Activated CD8-positive, alpha-beta memory T cell treated with anti-CD3 and anti-CD28 coated beads for 48 hours (primary cell): Measurements from ENCODE around the gene DAB2.

Experiments used
- DNase-seq, 3 experiments: peaks; one replicate each; pipeline ENCODE4 v3.0.0-alpha.2; 2020; ENCODE audit warnings: low read depth in 2 of 3, low spot score in 2 of 3

Gene DAB2

GRCh38 chr5:39448506-39449128 is 23.8 kb upstream of the DAB2 start:
- no peak for DNase-seq

DNA sequence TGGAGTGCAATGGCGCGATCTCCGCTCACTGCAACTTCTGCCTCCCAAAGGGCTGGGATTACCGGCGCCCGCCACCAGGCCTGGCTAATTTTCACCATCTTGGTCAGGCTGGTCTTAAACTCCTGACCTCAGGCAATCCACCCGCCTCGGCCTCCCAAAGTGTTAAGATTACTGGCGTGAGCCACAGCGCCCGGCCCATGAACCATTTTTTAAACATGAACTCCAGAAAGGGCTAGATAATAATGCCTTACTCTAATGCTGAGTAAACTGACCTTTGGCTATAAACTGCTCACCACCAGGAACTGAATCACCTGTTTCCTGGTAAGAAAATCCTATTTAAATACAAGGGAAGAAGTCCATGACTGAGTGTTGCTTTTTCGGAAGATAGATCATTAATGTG is 23.2 kb upstream of the DAB2 start:
- no peak for DNase-seq

DNA sequence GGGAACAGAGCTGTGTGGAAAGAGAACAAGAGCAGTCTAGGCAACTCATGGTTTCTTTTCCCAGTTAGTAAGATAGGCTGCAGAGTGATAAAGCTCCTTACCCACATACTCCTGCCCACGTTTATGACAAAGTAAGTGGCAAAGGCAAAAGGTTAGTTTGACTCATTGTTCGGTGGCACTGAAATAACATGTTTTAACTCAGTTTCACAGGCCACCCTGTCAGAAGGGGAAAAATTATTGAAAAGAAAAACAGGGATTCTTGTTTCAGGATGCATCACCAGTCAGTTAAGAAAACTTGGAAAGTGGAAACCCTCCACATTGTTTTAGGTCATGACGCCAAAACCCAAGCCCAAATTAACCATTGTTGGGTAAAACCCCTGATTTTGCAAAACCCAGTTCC is 22.3 kb upstream of the DAB2 start:
- no peak for DNase-seq

- no peak for DNase-seq
These were observed 21.5 kb upstream of the DAB2 start for GRCh38 chr5:39446231-39446630.

GRCh38 chr5:39443911-39444310 is 19.1 kb upstream of the DAB2 start:
- no peak for DNase-seq

- no peak for DNase-seq
These were observed 18.2 kb upstream of the DAB2 start for GRCh38 chr5:39442991-39443390.

DNA sequence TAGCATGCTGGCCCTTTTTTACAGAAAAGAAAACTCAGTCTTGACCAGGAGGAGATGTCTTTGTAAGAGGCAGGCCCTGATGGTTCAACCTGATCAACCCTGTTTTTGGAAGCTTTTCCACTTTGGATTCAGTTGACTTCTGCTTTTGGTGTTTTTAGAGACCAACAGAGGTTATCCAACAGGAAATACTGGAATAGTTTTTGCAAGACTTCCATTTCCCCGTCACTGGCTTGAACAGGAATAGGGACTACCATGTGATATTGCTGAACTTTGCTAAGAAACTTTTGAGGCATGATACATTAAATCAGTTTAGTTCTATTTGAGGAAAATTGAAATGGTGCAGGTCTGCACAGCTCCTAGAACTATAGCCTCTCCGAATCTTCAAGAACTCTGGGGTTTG is 17.1 kb upstream of the DAB2 start:
- no peak for DNase-seq

DNA sequence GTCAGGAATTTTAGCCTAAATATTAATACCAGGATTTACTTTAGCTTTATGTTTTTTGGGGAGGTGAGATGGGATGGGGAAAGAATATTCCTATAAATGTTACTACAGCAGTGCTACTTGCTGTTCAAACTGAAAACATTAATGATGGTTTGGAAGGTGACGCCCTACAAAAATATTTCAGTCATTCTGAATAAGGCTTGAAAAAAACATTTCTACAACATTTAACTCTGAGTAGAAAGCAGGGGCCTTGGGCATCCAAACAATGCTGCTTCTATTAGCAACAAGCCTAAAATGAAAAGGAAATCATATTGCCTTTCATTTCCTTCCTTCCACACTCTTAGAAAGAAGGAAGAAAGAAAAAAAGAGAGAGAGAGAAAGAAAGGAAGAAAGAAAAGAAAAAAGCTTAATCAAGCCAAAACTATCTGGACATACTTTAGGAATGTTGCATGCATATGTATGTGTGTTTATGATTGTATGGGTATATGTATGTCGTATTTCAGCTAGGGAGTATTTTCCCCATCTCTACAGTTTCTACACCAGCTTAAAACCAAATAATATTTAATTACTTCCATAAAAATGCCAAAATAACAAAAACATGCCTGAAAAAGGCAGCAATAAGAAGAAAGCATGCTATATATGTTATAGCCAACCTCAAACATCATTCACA is 16.3 kb upstream of the DAB2 start:
- no peak for DNase-seq

DNA sequence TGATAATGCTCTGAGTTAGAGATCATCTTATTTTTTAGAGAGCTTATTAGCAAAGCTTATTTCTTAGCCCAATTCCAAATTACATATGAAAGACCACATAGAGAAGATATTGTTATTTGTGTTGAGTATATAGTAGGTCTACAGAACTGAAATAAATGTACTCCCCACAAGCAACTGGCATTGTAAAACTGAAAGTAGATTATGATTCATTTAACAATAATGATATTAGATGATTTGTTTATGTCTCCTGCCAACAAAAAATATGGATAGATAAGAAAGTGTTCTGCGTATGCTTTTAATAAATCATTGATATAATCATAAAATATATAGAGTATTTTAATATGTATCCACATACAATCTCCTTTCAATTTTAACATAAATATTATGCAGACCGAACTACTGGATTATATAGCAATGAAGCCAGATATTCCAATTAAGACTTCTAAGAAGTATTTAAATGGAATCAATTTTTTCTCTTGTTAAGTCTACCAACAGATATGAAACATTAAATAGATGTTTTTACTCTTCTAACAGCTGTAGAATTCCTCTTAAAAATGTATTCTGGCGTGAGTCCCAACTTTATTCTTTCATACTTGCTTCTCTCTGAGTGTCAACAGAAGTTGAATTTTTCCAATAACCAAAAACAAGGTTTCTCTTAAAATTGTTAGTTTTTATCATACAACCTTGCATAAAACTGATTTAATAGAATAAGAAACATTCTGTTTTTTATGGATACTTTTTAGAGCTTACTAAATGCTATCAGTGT is 15.6 kb upstream of the DAB2 start:
- no peak for DNase-seq

DNA sequence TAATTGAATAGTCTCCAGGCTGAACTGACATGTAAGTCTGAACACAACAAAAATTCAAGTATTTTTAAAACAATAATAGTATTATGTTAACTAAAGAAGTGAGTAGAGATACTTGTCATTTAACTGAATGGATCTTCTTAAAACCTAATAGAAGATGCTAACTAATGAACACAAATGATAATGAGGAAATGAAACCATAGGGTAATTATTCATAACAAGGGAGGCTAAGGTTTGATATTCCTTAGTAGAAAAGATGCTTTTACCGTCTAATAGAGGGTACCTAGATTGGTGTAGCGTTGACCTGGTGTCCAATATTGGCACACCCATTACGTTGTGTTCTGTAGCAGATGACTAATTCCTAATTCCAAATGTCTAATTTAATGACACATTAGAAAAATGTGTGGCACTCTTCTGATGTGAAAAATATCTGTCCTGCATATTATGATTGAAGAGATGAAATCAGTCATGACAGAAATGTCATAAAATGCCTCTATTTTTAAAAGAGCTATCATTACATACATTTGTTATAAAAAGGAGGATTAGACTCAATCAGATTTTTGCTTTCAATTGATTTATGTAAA is 14.9 kb upstream of the DAB2 start:
- no peak for DNase-seq

- no peak for DNase-seq
These were observed 12.7 kb upstream of the DAB2 start for GRCh38 chr5:39437467-39437866.

DNA sequence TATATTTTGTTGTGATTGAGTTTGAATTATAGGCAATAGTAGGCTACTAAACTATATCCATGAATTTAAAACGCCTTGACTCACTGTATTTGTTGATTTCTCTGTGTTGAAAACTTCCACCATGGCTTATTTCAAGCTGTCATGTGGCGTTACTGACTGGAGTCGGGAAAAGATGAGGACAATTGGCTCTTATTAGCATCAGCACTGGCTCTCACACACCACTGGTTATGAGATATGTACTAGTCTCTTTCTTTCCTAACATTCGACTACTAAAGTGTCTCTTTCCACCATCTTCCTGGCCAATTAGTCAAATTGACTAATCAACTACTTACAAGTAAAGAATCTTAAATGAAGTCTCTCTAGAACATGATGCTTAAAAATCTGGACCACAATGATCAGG is 9.1 kb upstream of the DAB2 start:
- no peak for DNase-seq

DNA sequence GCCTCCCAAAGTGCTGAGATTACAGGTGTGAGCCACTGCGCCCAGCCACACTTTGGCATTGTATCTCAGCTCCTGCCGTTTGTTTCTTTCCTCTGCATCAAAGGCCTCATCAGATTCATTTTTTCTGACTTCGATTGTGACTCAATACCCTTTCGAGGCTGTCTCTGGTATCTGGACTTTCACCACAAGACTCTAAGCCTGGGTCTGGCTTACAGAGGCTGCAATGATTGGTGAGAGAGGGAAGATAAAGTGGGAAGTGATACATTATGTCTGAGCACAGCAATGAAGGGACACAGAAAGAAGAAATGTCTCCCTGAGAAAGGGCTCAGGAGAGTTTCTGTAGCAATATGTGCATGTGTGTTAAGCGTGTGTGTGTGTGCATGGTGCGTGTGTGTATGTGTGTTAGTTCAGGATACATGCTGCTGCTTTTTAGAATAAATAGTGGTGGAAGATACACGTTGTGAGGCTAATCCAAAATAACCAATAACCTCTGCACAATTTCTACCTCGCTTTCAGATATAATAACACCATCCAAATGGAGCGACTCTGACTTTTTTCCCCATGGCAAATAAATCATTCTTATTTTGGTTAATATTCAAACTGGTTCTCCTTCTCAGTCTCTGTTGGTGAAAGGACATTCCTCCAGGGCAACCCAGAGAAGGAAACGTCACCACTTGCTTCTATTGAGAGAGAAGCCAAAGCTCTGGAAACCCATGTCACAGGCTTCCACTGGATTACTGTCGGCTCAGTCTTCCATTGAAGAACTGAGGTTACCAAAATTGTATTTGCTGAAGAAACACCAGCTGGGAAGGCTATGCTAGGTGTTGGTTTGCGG is 8.1 kb upstream of the DAB2 start:
- DNase-seq = no peak

DNA sequence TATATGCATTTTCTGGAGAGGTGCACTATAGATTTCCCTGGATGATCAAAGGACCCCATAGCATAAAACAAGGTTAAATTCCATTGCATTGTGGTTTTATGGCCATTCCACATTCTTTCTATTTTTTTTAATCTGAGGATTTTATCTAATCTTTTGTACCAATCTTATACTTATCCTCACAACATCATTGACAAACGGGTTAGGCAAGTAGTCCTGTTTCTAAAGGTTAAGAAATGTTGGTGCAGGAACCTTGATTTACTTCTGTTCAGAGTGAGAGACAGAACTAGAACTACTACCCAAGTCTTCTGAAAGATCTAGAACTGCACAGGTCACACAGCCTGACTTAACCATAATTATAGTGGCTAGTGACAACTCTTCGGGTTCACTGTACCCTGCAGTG is 5.7 kb upstream of the DAB2 start:
- no peak for DNase-seq

GRCh38 chr5:39428640-39429039 is 3.9 kb upstream of the DAB2 start:
- no peak for DNase-seq

DNA sequence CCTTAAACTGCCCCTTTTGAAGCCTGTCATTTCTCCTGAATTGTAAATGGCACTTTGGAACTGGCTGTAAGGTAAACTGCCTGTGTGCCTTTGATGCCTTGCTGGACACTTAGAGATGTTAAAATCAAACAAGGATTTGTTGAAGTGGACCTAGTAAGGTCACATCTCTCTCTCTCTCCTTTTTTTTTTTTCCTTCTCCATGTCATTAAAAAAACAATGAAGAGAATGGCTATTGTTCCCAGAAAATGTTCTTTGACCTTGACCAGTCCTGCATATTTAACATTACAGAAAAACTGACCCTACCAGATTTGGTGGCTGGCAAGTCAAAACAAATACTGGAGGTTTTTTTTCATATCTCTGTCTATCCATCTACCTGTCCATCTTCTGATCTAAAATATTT is 2.9 kb upstream of the DAB2 start:
- no peak for DNase-seq

- no peak for DNase-seq
These were observed 2.4 kb upstream of the DAB2 start for GRCh38 chr5:39427229-39427628.

- DNase-seq = no peak
These were observed 1.9 kb upstream of the DAB2 start for GRCh38 chr5:39426746-39427105.

DNA sequence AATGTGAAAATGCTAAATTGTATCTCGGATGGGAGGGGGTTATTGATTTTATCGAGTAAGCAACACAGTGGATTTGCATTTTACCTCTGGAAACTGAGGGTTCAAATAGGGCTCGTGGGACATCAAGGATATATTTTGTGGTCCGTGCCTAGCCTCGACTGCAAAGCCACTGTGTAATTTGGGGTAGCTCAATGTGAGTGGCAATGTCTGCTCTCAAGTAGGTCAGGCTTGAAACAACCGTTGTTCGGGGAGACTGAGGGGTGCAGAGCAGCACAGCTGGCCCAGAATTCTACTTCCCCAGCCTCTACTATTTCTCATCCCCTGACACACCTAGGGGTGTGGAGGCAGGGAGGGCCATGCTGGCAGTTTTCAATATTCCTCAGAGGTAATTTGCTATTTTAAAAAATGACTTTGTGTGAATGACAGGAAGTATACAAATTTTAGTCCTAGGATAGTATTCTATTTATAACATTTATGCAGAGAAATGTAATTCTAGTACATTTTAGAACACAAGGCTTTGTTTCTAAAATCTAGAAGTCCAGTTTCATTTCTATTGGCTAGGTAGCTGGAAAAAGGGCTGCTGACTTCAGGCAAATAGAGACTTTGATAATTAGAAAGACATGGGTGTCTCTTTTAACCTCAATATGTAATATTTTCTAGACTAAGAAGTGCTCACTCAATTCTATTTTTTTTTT is 1.4 kb upstream of the DAB2 start:
- no peak for DNase-seq

DNA sequence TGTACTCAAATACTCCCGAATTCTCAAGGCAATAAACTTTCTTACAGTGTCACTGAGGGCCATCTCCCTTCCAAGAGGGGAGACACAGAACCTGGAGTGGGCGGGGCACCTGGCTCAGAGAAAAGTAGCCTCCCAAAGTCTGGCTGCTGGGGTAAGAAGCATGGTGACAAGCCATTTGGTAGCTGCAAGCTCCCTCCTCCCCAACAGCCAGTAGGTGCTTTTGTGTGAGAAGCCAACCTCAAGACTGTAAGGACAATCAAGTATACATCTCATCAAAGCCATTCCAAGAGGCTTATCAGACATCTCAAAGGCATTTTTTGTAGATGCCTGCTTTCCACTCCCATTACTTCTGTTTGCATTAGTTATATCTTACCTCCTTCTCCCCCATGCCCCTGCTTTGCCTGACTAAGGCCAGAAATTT is 1.4 kb downstream of the DAB2 start:
- DNase-seq = no peak
